Lung microvascular endothelial cell (primary cell): ENCODE data around the gene PDE8B. TPM values are rescaled to one million over a fixed set of nuclear protein-coding genes. Genes with fewer than 3 reads are reported as not detected.

ENCODE experiments used
- DNase-seq, 2 donors: peaks; one replicate each; pipeline versions ENCODE4 v3.0.0 to v3.0.0-alpha.2; 2010; ENCODE audit warnings: low read depth in 2 of 2
- total RNA-seq: library from RNA; depleted of rRNA; stranded (reverse); fragments of >200 nt; gene quantifications from 2 replicates; pipeline ENCODE4 v1.2.1, GENCODE V29; 2014

Gene PDE8B
- total RNA-seq, 1 donor from 2014 or later, result under 0.01 TPM

GRCh38 chr5:77321793-77322394 lies 111.4 kb downstream of the PDE8B start:
- no peak for DNase-seq

DNA sequence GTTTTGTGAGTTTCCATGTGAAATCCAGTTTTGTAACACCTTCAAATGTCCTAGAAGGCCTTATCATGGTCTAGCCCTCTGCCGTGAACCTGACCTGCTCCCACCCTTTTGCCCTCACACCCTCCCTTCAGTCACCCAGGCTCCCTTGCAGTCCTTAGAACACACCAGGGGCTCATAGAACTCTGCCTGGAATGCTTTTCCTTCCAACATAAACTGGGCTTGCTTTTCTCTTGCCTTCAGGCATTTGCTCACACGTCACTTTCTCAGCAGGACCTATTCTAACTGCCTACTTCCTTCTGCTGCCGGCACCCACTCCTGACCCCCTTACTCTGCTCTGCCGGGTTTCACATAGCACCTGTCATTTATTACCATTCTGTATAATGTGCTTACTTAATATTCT lies 111.9 kb downstream of the PDE8B start:
- no peak for DNase-seq

GRCh38 chr5:77325921-77326541 lies 115.6 kb downstream of the PDE8B start:
- no peak for DNase-seq

DNA sequence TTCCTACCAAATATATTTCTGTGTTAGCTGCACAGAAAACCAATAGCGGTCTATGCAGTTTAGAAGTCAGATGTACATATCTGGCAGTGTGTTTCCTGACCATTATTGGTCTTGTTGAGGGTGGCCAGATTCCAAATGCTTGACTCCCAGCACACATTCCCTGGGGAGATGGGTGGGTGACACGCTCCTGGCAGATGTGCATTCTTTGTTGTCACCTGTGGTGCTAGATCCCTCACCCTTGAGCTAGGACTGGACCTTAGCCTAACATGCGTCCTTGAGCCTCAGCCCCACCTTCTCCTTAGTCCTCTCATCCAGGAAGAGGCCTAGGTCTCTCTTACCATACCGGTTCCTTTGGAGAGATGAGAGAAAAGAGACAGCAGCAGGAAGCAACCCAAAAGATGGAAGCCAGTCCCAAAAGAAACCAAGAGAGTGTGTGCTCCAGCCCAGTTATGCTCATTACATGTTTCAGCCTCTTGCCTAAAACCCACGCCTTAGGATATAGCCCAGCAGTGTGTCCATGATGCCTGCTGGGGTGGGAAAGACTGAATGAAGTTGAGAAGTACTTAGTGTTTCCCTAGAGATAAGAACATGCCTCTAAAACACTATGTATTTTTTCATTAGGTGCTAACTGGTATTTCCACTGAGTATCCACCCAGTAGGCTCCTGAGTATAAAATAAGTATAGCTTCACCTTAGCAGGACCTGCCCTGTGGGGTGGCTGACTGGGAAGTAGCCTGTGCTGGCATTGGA lies 116.7 kb downstream of the PDE8B start:
- DNase-seq, result no peak

- no peak for DNase-seq
Measured at GRCh38 chr5:77328930-77329647, 118.6 kb downstream of the PDE8B start.

GRCh38 chr5:77329664-77330430 lies 119.4 kb downstream of the PDE8B start:
- no peak for DNase-seq

GRCh38 chr5:77333036-77333435 lies 122.6 kb downstream of the PDE8B start:
- no peak for DNase-seq

- DNase-seq, result no peak
Measured at GRCh38 chr5:77333451-77334123, 123.1 kb downstream of the PDE8B start.

DNA sequence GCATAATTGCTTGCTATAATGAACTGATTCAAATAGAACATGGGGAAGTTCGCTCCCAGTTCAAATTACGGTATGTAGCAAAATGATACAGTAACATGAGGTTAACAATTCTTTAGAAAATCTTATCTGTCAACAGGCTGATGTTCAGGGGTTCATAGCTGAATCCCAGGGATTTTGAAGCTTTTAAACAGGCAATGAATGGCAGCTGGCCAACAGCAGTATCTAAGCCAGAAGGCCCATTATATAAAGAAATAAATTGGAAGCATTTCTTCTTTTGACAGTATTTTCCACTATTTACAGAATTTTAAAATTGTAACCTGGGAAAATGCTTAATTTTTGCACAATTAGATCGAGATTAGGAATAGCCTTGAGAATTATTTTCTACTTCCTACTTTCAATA lies 126.8 kb downstream of the PDE8B start:
- no peak for DNase-seq

DNA sequence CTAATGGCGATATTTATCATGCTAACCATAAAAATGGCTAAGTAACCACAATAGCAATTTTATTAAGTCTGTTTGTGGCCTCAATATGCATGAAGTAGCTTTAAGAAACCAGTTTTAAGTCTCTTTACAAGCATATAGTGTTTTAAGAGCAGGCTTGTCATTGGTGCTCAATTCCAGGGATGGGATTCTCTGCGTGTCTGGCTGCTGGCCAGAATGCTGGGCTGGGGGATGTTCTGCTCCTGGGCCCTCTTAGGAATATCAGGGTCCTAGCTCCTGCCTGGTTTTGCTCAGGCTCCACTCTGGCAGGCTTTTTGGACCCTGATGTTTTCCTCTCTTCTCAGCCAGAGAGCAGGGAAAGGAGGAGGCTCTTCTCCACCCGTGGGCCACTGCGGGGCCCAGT lies 127.2 kb downstream of the PDE8B start:
- DNase-seq, result no peak

DNA sequence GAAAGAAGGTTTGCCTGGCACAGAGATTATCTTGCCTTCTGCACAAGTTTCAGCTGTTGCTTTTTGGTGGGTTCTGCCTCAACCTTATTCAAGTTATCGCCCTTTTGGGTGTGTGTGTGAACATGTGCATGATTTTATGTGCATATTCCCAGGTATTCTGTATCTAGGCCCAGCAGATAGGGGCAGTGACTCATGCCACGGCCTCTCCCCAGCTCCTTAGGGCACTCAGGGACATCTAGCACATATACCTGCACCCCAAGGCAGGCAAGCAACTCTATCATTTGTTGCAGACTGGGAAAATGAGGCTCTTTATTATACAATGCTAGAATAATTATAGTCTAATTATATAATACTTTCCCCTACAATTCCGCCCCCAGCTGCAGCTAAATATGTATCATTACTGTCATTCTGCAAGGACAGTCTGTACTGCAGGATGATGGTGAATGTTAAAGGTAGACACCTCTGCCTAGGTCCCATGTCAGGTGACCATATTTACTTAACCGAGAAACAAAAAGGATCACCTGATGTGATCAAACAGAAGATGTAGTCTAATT lies 128.9 kb downstream of the PDE8B start:
- DNase-seq, result no peak

- no peak for DNase-seq
Measured at GRCh38 chr5:77343165-77343564, 132.7 kb downstream of the PDE8B start.

DNA sequence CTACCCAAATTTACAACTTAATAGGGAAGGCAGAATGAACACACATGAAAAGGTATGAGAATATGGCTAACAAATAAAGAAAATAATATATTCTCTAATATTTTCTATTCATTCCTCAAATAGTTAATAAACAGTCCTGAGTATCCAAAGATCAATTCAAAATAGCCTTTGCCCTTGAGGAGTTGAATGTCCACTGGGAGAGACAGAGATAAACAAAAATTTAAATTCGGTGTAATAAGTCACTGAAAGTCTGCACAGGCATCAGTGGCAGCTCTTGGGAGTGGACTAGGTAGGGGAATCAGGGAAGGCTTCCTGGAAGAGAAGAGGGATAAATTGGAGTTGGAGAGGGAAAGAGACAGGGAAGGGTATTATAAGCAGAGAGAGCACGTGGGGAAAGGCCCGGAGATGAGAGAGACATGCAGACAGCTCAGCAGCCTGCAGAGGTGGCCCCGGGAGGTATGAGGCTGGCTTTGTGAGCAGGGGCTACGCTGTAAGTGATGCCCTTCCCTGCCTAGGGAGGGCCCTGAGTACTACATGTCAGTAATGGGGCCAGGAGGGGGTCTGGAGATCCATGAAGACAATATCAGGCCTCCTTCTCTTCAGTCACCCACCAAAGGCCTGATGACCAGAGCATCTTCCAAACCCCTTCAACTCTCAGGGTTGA lies 137.1 kb downstream of the PDE8B start:
- DNase-seq, result no peak

- DNase-seq, result no peak
Measured at GRCh38 chr5:77353251-77353650, 142.8 kb downstream of the PDE8B start.

- no peak for DNase-seq
Measured at GRCh38 chr5:77354454-77354853, 144.0 kb downstream of the PDE8B start.

GRCh38 chr5:77355080-77355479 lies 144.6 kb downstream of the PDE8B start:
- DNase-seq, result no peak

- no peak for DNase-seq
Measured at GRCh38 chr5:77355751-77356150, 145.3 kb downstream of the PDE8B start.

DNA sequence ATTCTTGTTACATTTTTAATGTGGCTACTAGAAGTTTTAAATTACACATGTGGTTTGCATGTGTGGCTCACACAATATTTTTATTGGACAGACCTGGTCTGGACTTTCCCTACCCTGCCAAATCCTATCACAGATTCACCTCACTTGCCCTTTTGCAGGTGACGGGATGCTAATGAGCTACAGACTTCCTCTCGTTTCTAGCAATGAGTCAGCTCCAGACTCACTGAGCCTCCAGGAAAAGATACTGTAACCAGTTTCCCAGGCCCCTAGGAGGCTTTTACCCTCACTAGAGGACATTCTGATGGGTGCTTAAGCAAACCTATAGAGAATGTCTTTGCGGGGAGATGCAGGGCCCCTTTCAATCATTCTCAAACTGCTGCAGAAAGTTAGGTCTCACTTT lies 146.3 kb downstream of the PDE8B start:
- DNase-seq, result peak; percentile 6 to 53

DNA sequence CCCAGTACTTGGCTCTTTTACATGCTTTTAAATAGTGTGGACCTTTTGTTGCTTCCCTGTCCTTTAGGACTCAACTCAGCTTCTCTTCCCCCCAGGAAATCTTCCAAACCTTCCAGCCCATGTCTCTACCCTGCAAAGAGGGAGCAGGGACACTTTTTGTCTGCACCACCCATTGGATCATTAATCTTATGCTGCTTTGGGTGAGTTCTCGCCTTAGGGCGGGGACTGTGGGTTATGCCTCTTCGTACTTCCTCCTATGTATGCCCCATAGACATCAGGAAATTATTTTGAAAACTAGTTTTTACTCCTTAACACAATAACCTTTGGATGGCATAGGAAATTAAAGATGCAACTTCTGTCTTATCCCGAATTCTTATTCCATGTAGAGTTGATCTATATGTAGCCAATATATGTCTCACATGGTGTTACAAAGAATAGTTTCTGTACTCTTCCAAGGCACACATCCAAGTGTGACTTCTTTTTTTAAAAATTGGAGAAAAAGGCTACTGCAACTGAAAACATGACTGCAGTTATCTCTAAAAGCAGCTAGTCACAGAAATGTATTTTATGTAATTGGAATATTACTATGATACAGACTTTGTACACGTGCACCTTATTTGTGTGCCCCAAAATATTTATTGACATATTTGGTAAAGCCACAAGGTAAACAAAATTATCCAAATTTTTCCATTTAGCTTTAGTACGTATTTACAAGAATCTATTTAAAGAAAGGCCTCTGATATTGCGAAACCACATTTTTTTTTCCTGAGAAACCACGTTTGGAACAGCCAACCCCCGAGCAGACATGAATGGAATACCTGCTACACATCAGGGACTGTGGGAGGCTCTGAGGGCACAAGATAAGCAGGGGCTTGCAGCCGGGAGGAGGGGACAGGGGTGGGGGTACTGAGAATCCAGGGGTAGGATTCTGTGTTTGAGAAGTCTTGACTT lies 148.1 kb downstream of the PDE8B start:
- no peak for DNase-seq
